Parathyroid adenoma (tissue), 2 donors: ENCODE measurements around the gene EXD1.
"Not testable (repeated sequence)": the region's sequence is repeated elsewhere in the genome, so short reads cannot be mapped to it uniquely, and the experiment has no call there.

Source experiments
- H2AFZ ChIP-seq: fragments of 300-600 bp; sonication (generic); one replicate; pipeline ENCODE4 v1.7.0; 2017; ENCODE audit warnings: antibody characterized with exemption, mild to moderate bottlenecking
- H3K27ac ChIP-seq: fragments of 300-600 bp; sonication (generic); one replicate; pipeline ENCODE4 v1.7.0; 2017
- H3K27me3 ChIP-seq: fragments of 300-600 bp; sonication (generic); one replicate; pipeline ENCODE4 v1.7.0; 2017; ENCODE audit warnings: low read length; ENCODE audit not compliant: control insufficient read depth, insufficient read depth
- H3K36me3 ChIP-seq: fragments of 300-600 bp; sonication (generic); one replicate; pipeline ENCODE4 v1.7.0; 2017; ENCODE audit warnings: low read length; ENCODE audit not compliant: control insufficient read depth, insufficient read depth
- H3K4me1 ChIP-seq: fragments of 300-600 bp; sonication (generic); one replicate; pipeline ENCODE4 v1.7.0; 2017; ENCODE audit warnings: control low read depth
- H3K4me2 ChIP-seq: fragments of 300-600 bp; sonication (generic); one replicate; pipeline ENCODE4 v1.7.0; 2017; ENCODE audit warnings: low read length
- H3K4me3 ChIP-seq: fragments of 300-600 bp; sonication (generic); one replicate; pipeline ENCODE4 v1.7.0; 2017; ENCODE audit warnings: low read depth, low read length
- H3K79me2 ChIP-seq: fragments of 300-600 bp; sonication (generic); one replicate; pipeline ENCODE4 v1.7.0; 2017; ENCODE audit warnings: control low read depth
- H3K9ac ChIP-seq: fragments of 300-600 bp; sonication (generic); one replicate; pipeline ENCODE4 v1.7.0; 2017; ENCODE audit warnings: mild to moderate bottlenecking
- H3K9me3 ChIP-seq: fragments of 300-600 bp; sonication (generic); one replicate; pipeline ENCODE4 v1.7.0; 2017; ENCODE audit warnings: low read length; ENCODE audit not compliant: control insufficient read depth
- TF ChIP-seq, protein P1 (sequence below): fragments of 300-600 bp; sonication (generic); IDR thresholded peaks from one replicate; pipeline ENCODE4 v1.7.0; 2017; ENCODE audit warnings: antibody characterized with exemption, mild to moderate bottlenecking
- donor health status: primary hyperparathyroidism.

Gene EXD1

DNA sequence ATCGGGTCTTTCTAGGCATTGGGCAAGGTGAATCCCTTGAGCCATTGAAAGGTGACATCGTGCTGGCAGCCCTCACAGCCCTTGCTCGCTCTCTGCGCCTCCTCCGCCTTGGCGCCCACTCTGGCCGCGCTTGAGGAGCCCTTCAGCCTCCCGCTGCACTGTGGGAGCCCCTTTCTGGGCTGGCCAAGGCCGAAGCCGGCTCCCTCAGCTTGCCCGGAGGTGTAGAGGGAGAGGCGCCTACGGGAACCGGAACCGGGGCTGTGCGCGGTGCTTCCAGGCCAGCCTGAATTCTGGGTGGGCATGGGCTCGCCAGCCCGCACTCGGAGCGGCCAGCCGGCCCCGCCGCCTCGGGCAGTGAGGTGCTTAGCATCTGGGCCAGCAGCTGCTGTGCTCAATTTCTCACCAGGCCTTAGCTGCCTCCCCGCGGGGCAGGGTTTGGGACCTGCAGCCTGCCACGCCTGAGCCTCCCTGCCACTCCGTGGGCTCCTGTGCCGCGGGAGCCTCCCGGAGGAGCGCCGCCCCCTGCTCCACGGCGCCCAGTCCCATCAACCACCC lies 79.0 kb downstream of the EXD1 start:
- Histone ChIP-seq H3K27ac (no peak overlapping the region), H3K4me1 (no peaks in the 10 kb centered on the region), H3K4me2 (no peak overlapping the region), H3K79me2 (no peaks in the 10 kb centered on the region), H3K9me3 (no peaks in the 10 kb centered on the region), H3K9ac (no peak overlapping the region), H2AFZ (no peak overlapping the region), H3K4me3 (no peak overlapping the region), H3K27me3 (no peaks in the 10 kb centered on the region), H3K36me3 (no peaks in the 10 kb centered on the region)
- TF ChIP-seq, protein P1, sequence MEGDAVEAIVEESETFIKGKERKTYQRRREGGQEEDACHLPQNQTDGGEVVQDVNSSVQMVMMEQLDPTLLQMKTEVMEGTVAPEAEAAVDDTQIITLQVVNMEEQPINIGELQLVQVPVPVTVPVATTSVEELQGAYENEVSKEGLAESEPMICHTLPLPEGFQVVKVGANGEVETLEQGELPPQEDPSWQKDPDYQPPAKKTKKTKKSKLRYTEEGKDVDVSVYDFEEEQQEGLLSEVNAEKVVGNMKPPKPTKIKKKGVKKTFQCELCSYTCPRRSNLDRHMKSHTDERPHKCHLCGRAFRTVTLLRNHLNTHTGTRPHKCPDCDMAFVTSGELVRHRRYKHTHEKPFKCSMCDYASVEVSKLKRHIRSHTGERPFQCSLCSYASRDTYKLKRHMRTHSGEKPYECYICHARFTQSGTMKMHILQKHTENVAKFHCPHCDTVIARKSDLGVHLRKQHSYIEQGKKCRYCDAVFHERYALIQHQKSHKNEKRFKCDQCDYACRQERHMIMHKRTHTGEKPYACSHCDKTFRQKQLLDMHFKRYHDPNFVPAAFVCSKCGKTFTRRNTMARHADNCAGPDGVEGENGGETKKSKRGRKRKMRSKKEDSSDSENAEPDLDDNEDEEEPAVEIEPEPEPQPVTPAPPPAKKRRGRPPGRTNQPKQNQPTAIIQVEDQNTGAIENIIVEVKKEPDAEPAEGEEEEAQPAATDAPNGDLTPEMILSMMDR: no peak

DNA sequence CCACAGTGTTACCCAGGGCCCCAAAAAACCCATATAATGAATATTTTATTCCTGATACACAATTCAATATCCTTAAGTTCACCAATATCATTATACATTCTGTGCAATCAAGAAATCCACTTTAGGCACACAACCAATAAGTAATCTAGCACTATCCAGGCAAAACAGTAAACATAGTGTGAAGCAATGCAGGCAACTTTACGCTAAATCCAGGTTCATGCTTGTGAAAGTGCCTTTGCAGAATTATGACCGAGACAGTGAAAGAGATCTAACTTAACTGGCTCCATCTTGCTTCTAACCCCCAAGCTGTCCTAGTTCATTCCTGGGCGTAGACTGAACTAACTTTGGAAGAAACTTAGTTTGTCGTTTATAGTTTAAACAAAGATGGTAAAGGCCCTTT lies 80.3 kb downstream of the EXD1 start:
- Histone ChIP-seq H3K9me3 (no peaks in the 10 kb centered on the region), H2AFZ (no peak overlapping the region), H3K4me1 (no peaks in the 10 kb centered on the region), H3K27me3 (no peaks in the 10 kb centered on the region), H3K4me3 (no peak overlapping the region), H3K27ac (no peak overlapping the region), H3K4me2 (no peak overlapping the region), H3K36me3 (no peaks in the 10 kb centered on the region), H3K9ac (no peak overlapping the region), H3K79me2 (no peaks in the 10 kb centered on the region)
- TF ChIP-seq, protein P1: no peak

DNA sequence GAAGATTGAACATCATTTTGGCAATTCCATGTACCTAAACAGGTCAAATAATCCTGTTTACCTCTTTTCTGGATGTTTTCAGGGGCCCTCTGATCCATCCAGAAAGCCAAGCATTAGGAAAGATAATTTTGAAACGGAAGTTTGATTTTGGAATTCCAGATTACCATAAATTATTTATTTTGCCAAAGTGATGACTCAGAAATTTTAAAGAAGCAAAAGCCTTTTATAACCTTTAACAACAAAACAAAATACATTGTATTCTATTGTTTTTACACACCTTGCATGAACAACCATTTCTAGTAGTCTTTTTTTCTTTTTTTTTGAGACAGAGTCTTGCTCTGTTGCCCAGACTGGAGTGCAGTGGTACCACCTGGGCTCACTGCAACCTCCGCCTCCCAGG lies 82.5 kb downstream of the EXD1 start:
- no peaks in the 10 kb centered on the region for H3K4me1 ChIP-seq
- H3K36me3 ChIP-seq: no peaks in the 10 kb centered on the region
- no peaks in the 10 kb centered on the region for H3K79me2 ChIP-seq
- no peak overlapping the region for H3K9ac ChIP-seq
- H2AFZ ChIP-seq: no peak overlapping the region
- H3K4me3 ChIP-seq: no peak overlapping the region
- H3K9me3 ChIP-seq: no peaks in the 10 kb centered on the region
- H3K27ac ChIP-seq: no peak overlapping the region
- H3K27me3 ChIP-seq: no peaks in the 10 kb centered on the region
- TF ChIP-seq, protein P1: no peak
- no peak overlapping the region for H3K4me2 ChIP-seq

DNA sequence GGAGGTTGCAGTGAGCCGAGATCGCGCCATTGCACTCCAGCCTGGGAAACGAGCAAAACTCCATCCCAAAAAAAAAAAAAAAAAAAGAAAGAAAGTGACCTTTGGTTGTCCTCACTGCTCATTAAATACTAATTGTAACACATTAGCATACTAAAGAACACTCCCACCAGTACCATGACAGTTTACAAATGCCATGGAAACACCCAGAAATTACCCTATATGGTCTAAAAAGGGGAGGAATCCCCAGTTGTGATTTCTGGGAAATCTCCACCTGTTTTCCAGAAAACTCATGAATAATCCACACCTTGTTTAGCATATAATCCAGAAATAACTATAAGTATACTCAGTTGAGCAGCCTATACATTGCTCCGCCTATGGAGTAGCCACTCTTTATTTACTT lies 90.9 kb downstream of the EXD1 start:
- Histone ChIP-seq H3K9ac (no peak overlapping the region), H3K4me3 (no peak overlapping the region), H2AFZ (no peak overlapping the region), H3K79me2 (no peaks in the 10 kb centered on the region), H3K4me1 (no peaks in the 10 kb centered on the region), H3K27me3 (no peaks in the 10 kb centered on the region), H3K4me2 (no peak overlapping the region), H3K9me3 (no peaks in the 10 kb centered on the region), H3K27ac (no peak overlapping the region), H3K36me3 (no peaks in the 10 kb centered on the region)
- TF ChIP-seq, protein P1: no peak

DNA sequence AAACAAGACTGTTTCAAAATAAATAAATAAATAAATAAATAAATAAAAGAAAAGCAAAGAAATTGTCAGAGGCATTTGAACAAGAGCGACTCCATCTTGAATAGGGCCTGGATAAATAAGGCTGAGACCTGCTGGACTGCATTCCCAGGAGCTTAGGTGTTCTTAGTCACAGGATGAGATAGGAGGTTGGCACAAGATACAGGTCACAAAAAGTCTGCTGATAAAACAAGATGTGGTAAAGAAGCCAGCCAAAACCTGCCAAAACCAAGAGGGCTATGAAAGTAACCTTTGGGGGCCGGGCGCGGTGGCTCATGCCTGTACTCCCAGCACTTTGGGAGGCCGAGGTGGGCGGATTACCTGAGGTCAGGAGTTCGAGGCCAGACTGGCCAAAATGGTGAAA lies 91.4 kb downstream of the EXD1 start:
- H3K9ac ChIP-seq, H3K4me1 ChIP-seq, H3K4me2 ChIP-seq, H3K4me3 ChIP-seq, H3K27ac ChIP-seq, H3K79me2 ChIP-seq, H3K27me3 ChIP-seq, H2AFZ ChIP-seq, H3K36me3 ChIP-seq, H3K9me3 ChIP-seq: not testable (repeated sequence)

DNA sequence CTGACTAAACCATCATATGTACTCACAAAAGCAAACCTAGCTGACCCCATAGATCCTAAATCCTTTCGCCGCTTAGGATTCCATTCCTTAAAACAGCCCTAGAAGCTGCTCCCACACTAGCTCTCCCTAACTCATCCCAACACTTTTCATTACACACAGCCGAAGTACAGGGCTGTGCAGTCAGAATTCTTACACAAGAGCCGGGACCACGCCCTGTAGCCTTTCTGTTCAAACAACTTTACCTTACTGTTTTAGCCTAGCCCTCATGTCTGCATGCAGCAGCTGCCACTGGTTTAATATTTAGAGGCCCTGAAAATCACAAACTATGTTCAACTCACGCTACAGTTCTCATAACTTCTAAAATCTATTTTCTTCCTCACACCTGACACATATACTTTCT lies 95.0 kb downstream of the EXD1 start:
- not testable (repeated sequence) for H3K4me3 ChIP-seq, H3K27ac ChIP-seq, H2AFZ ChIP-seq

More for the DNA sequence above, 95.0 kb downstream of the EXD1 start:
- not testable (repeated sequence) for H3K9ac ChIP-seq, H3K4me2 ChIP-seq, H3K27me3 ChIP-seq, H3K4me1 ChIP-seq, H3K79me2 ChIP-seq, H3K9me3 ChIP-seq, H3K36me3 ChIP-seq
